Subcutaneous preadipocyte (primary cell): Measurements from ENCODE around the gene ZNF540. TPM values are rescaled to one million over a fixed set of nuclear protein-coding genes. Genes with fewer than 3 reads are reported as not detected.

Experiments
- total RNA-seq: library from RNA; depleted of rRNA; stranded (reverse); fragments of >200 nt; gene quantifications from 2 replicates; pipeline ENCODE4 v1.2.3, GENCODE V29; 2012

The ZNF540 gene
- 0.20 TPM in 1 of 2 replicates, not detected in the other for total RNA-seq

DNA sequence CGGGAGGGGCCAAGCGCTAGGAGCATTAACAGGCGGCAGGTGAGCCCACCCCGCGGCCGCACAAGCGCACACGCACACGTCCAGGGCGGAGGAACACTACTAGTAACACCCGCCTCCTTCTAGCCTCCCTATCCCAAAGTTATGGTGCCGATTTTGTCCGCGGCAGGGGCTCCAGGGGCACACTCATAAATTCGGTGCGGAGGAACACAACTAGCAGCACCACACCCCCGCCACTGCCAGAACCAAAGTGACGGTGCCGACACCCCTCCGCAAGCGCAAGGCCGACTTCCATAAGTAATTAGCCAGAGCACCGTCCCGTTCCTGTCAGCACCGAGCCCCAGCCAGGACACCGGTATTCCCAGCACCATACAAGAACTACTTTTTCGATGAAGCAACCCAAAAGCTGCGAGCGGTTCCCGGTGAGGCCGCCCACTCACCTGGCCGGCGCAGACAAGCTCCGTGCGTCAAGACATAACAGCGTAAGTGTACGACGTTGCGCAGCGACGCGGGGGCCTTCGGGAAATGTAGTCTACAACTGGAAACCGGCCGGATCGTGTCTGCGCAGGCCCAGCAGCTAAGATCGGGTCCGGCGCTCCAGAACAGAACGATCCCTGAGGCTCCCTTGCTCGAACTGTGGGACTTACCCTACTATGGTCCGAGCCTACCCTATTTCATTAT is at the start of gene ZNF540, which contains the start of gene ZNF571:
Gene ZNF540 (plus strand): TSS at position 573 of the 678 bp plus-strand sequence. CDS start 3,572 bp downstream, outside the sequence.
Gene ZNF571 (minus strand): TSS at position 489 of the 678 bp plus-strand sequence. CDS start 8,116 bp downstream, outside the sequence.

DNA sequence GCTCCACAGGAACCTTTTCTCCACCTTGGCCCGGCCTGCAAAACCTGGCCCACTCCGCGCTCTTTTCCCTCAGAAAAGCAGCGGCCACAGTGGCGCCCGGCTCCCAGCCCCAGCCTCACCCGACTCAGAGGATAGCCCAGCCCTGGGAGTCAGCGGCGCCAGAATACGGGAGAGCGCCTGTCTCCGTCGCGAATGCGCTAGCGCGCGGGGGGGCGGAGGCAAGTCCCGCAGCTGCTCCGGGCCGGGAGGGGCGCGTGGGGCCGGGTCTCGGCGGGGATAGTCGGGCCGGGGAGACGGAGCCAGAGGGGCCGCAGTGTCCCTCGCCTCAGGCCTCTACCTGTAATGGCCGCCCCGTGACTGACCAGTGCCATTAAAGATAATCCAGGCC is 60.6 kb downstream of the ZNF540 start, which contains the start of gene ZFP30:
Gene ZFP30 (minus strand): TSS at position 165 of the 388 bp plus-strand sequence. CDS start 7,643 bp downstream, outside the sequence.

Other genes with a start within 250 kb of the ZNF540 start
- 3.3 and 3.7 TPM in 2 replicates for gene ZNF527, start 223.8 kb upstream of the ZNF540 start, total RNA-seq
- 4.0 and 6.1 TPM in 2 replicates for gene ZNF569, start 127.4 kb upstream of the ZNF540 start, total RNA-seq
- gene ZNF570, start 125.5 kb upstream of the ZNF540 start, total RNA-seq: 4.7 and 4.8 TPM in 2 replicates
- gene ZNF793, start 87.9 kb upstream of the ZNF540 start, total RNA-seq: 0.20 and 0.73 TPM in 2 replicates
- 1.1 and 1.4 TPM in 2 replicates for gene ZNF571, start 84 bp upstream of the ZNF540 start, total RNA-seq
- 11.8 and 13.3 TPM in 2 replicates for gene ZFP30, start 60.6 kb downstream of the ZNF540 start, total RNA-seq
- 2.2 and 2.9 TPM in 2 replicates for gene ZNF607, start 124.9 kb downstream of the ZNF540 start, total RNA-seq
- 6.6 and 7.2 TPM in 2 replicates for gene ZNF573, start 184.7 kb downstream of the ZNF540 start, total RNA-seq